Breast epithelium (tissue), 4 donors: Measurements from ENCODE around the gene FANK1. TPM values are rescaled to one million over a fixed set of nuclear protein-coding genes. Genes with fewer than 3 reads are reported as not detected.
A peak's percentile ranks its signal among the peaks of the same experiment; 100 is the strongest.
"Not testable (repeated sequence)": the region's sequence is repeated elsewhere in the genome, so short reads cannot be mapped to it uniquely, and the experiment has no call there.

Experiments used
- DNase-seq, 2 donors: peaks; one replicate each; pipeline ENCODE4 v3.0.0-alpha.2; 2019; ENCODE audit warnings: low spot score in 2 of 2
- H3K27ac ChIP-seq, 2 donors: fragments of 200-600 bp; sonication (generic) in 1 of 2; one replicate each; pipeline ENCODE4 v1.5.1; 2016 to 2019; ENCODE audit warnings: mild to moderate bottlenecking in 1 of 2
- H3K27me3 ChIP-seq, 2 donors: fragments of 200-600 bp; sonication (generic) in 1 of 2; one replicate each; pipeline versions ENCODE4 v1.5.1 to v1.6.0; 2017 to 2019; ENCODE audit warnings: control low read depth in 1 of 2, mild to moderate bottlenecking in 1 of 2
- H3K36me3 ChIP-seq: fragments of 200-600 bp; one replicate; pipeline ENCODE4 v1.5.1; 2019
- H3K4me1 ChIP-seq, 2 donors: fragments of 200-600 bp; sonication (generic); one replicate each; pipeline ENCODE4 v1.5.1; 2016 to 2019; ENCODE audit warnings: control low read depth in 1 of 2
- H3K4me3 ChIP-seq, 3 donors: fragments of 200-600 bp; sonication (generic); 1 replicate in 2 of 3; 2 replicates in 1 of 3; pipeline ENCODE4 v1.5.1; 2016 to 2019; ENCODE audit warnings: mild to moderate bottlenecking in 3 of 3, moderate library complexity in 2 of 3
- H3K9me3 ChIP-seq, 2 donors: fragments of 200-600 bp; sonication (generic) in 1 of 2; one replicate each; pipeline ENCODE4 v1.5.1; 2016 to 2019; ENCODE audit warnings: control low read depth in 1 of 2
- CTCF ChIP-seq, 3 donors: fragments of 450-650 bp; IDR thresholded peaks; one replicate each; pipeline ENCODE4 v1.5.1; 2016 to 2017; ENCODE audit warnings: antibody characterized with exemption in 3 of 3, mild to moderate bottlenecking in 3 of 3, moderate library complexity in 3 of 3
- POLR2A ChIP-seq: fragments of 450-650 bp; IDR thresholded peaks from one replicate; pipeline ENCODE4 v1.6.1; 2016; ENCODE audit warnings: antibody characterized with exemption, mild to moderate bottlenecking, moderate library complexity
- POLR2AphosphoS5 ChIP-seq, 3 donors: sonication (generic); formaldehyde crosslinking; IDR thresholded peaks; one replicate each; pipeline ENCODE4 v1.6.1; 2017; ENCODE audit warnings: antibody characterized with exemption in 3 of 3
- intact Hi-C: fragments of 100-400 bp; cut with DNase I; formaldehyde crosslinking; loops from one replicate; pipeline ENCODE4 v1.15.1; 2023; ENCODE audit warnings: low total_unique reads
- total RNA-seq, 3 donors: library from RNA; depleted of rRNA; stranded (reverse); fragments of >200 nt; gene quantifications; one replicate each; pipeline ENCODE4 v1.1.0, GENCODE V29; 2016

FANK1 gene
- total RNA-seq, 3 donors from 2014 or later, result 2.6 to 18.1 (median 13.8) TPM

- DNase-seq, result no peak
- no peaks in the 10 kb centered on the region for H3K36me3 ChIP-seq
- H3K4me1 ChIP-seq, result no peaks in the 10 kb centered on the region
- H3K9me3 ChIP-seq, result no peaks in the 10 kb centered on the region
- intact Hi-C loops, result no loop called here
- no peaks in the 10 kb centered on the region for H3K27me3 ChIP-seq
- no peak overlapping the region for H3K4me3 ChIP-seq
- peak overlapping the region in 1 of 2 donors; percentile 9 for H3K27ac ChIP-seq
- TF ChIP-seq CTCF (IDR thresholded peaks at IDR 0.05) (no peak), POLR2A (no peak), POLR2AphosphoS5 (IDR thresholded peaks at IDR 0.05) (no peak)
Measured at GRCh38 chr10:126045861-126046260, 149.5 kb downstream of the FANK1 start.

- no peaks in the 10 kb centered on the region for H3K36me3 ChIP-seq
- H3K9me3 ChIP-seq, result no peaks in the 10 kb centered on the region
- TF ChIP-seq POLR2A (no peak), POLR2AphosphoS5 (IDR thresholded peaks at IDR 0.05) (no peak), CTCF (IDR thresholded peaks at IDR 0.05) (no peak)
- no peaks in the 10 kb centered on the region for H3K4me1 ChIP-seq
- H3K4me3 ChIP-seq, result no peak overlapping the region
- H3K27ac ChIP-seq, result no peak overlapping the region
- no peaks in the 10 kb centered on the region for H3K27me3 ChIP-seq
- DNase-seq, result no peak
- intact Hi-C loops, result no loop called here
Measured at GRCh38 chr10:126046831-126047230, 150.5 kb downstream of the FANK1 start.

- H3K4me1 ChIP-seq, H3K9me3 ChIP-seq, DNase-seq, H3K36me3 ChIP-seq, H3K27me3 ChIP-seq, H3K27ac ChIP-seq, intact Hi-C loops, H3K4me3 ChIP-seq: not testable (repeated sequence)
Measured at GRCh38 chr10:126047749-126048148, 151.4 kb downstream of the FANK1 start.

GRCh38 chr10:126049759-126050700 lies 153.7 kb downstream of the FANK1 start:
- no peaks in the 10 kb centered on the region for H3K27me3 ChIP-seq
- H3K27ac ChIP-seq, result peak overlapping the region; percentile 38 to 43
- H3K9me3 ChIP-seq, result no peaks in the 10 kb centered on the region
- no peak for TF ChIP-seq CTCF (IDR thresholded peaks at IDR 0.05)
- TF ChIP-seq POLR2A, result no peak
- TF ChIP-seq POLR2AphosphoS5 (IDR thresholded peaks at IDR 0.05), result no peak
- no peaks in the 10 kb centered on the region for H3K36me3 ChIP-seq
- DNase-seq, result peak in 1 of 2 donors; percentile 35
- H3K4me1 ChIP-seq, result no peaks in the 10 kb centered on the region
- H3K4me3 ChIP-seq, result no peak overlapping the region
- intact Hi-C loops, result no loop called here

GRCh38 chr10:126052171-126052570 lies 155.8 kb downstream of the FANK1 start:
- Histone ChIP-seq H3K36me3 (no peaks in the 10 kb centered on the region), H3K27ac (no peak overlapping the region), H3K4me1 (no peaks in the 10 kb centered on the region), H3K9me3 (no peaks in the 10 kb centered on the region), H3K27me3 (no peaks in the 10 kb centered on the region), H3K4me3 (no peak overlapping the region)
- DNase-seq, result no peak
- TF ChIP-seq POLR2A, result no peak
- no peak for TF ChIP-seq CTCF (IDR thresholded peaks at IDR 0.05)
- TF ChIP-seq POLR2AphosphoS5 (IDR thresholded peaks at IDR 0.05), result no peak
- intact Hi-C loops, result no loop called here
